ENCODE results near the gene GBGT1. TPM values are rescaled to one million over a fixed set of nuclear protein-coding genes. Genes with fewer than 3 reads are reported as not detected.
"Not testable (repeated sequence)": the region's sequence is repeated elsewhere in the genome, so short reads cannot be mapped to it uniquely, and the experiment has no call there.

GBGT1 gene
- 2.8 TPM for polyA plus RNA-seq (2013, experiment 1 of 2; ENCODE audit: insufficient read length)
- polyA plus RNA-seq (2013, experiment 2 of 2; ENCODE audit: insufficient read length) = 3.1 TPM

DNA sequence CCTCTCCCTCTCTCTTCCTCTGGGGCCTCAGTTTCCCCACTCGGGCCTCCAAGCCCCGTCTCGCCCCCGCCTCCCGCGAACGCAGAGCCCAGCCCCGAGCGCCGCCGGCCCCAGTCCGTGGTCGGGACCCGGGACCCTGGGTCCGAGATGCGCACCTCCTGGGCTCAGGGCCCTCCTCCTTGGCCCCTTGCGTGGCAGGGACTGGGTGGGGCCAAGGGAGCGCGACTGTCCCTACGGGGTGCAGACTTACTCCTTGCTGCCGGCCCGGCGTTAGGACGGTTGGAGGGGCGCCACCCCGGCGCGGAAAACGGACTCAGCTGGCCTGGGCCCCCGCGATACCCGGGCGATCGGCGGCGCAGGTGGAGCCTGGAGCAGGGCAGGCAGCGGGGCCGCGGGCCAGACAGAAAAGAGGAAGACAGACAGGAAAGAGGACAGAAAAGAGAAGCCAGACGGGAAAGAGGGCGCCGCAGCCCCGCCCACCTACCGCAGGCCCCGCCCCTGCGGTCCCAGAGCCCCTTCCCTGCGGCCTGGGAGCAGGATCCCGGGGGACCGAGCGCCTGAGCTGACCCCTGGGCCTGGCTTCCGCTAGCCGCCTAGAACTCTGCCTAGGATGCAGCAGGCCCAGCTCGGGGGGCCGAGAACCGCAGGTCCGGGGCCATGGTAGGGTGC is at the start of gene GBGT1:
TSS of gene GBGT1 (minus strand) at position 411 of the 669 bp plus-strand sequence. CDS start 1,502 bp downstream, outside the sequence.
- DNase-seq = peak; percentile 36

DNA sequence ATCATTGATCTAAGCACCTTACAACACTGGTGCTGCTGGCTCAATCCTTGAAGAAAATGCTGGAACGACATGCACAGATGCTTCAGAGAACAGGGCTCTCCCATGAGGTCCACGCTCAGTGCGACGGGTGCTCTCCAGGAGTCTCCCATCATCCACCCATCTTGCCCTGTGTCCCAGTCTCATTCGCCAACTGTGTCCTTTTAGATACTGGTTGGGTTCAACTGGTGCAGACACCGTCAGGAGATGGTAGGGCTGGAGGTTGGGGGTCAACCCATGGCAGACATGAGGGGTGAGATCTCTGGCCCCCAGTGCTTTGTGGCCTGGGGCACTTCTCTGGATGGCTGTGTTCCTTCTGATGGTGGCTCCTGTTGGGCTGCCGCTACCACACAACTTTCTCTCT is 46.9 kb upstream of the GBGT1 start:
- DNase-seq = no peak

GRCh38 chr9:133210202-133210532 is 46.5 kb upstream of the GBGT1 start:
- DNase-seq = no peak

DNA sequence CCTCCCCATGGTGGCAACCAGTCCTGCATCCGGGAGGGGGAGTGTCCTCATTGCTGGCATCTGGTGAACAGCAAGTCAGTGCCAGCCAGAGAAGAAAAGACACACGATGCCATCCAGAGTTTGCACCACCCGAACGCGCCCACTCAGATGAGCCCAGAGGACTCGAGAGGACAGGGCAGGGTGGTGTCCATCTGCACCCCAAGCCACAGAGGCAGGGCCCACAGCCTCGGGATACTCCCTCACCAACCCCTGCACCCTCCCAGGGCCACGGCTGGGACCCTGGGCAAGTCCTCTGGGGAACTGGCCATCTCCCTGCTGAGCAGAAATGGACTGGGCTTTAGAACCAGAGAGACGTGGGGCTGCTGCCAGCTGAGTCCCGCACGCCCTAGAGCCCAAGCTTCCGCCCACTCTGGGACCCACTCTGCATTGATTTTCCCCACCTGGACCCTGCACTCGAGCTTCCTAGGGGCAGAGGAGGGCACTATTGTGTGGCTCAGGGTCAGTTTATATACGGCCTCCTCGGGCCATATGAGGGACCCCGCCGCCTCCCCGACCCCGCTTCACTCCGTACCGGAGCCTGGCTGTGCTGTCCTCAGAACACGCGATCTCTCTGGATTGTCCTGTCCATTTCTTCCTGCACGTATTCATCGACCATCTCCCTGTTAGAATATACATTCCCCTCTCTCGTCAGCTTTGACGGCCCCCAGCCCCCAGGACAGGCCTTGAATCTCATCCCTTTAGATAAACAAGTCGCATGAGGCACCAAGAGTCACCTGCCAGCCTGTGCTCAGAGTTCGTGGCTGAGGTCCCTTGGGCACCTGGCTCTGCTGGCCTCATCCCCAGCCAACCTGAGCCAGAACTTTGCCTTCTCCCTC is 45.9 kb upstream of the GBGT1 start:
- DNase-seq = not testable (repeated sequence)

DNA sequence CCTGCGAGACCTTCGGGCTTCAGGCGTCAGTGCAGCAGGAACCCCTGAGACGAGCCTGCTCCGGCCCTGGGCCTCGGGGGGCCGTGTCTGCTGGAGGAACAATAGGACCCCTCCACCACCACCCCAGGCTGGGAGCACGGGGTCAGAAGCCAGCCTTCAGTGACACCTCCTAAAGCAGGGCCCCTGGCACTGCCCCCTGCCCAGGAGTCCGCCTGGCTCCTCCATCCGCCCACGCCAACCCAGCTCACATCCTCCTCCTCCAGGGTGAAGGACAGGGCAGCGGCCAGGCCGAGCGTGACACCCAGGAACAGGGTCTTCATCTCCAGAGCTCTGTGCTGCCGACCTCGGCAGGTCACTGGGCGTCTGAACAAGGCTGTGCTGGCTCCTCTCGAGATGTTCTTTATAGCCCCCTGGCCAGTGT is 45.2 kb upstream of the GBGT1 start, which contains the start of gene OBP2B:
TSS of gene OBP2B (minus strand) at position 371 of the 421 bp plus-strand sequence. CDS start at position 320, 51 bp downstream.
- DNase-seq = not testable (repeated sequence)

- not testable (repeated sequence) for DNase-seq
Observed at GRCh38 chr9:133208171-133208879, 44.6 kb upstream of the GBGT1 start.

DNA sequence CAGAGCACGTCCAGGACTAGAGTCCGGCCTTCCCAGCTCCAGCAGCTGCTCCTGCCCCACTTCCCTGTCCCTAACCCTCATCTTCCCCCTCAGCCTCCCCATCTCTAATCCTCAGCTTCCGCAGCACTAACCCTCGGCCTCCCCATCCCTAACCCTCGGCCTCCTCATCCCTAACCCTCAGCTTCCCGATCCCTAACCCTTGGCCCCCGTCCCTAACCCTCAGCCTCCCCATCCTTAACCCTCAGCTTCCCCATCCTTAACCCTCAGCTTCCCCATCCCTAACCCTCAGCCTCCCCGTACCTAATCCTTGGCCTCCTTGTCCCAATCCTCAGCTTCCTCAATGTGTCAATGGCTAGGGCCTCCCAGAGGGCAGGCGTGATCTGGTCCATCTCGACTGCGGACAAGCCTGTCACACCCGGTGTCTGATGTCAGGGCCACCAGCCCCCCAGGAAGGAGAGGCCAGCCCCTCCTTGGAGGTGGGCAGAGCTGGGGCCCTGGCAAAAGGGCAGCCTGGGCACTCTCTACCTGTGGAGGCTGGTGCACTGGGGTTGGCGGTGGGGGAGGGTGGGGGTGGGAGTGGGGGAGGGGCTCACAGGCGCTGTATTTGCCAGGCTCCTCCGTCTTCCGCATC is 43.9 kb upstream of the GBGT1 start:
- DNase-seq = no peak

- DNase-seq = no peak
Observed at GRCh38 chr9:133207021-133207531, 43.4 kb upstream of the GBGT1 start.

- DNase-seq = no peak
Observed at GRCh38 chr9:133205996-133206931, 42.5 kb upstream of the GBGT1 start.

- DNase-seq = not testable (repeated sequence)
Observed at GRCh38 chr9:133205481-133205887, 41.8 kb upstream of the GBGT1 start.

DNA sequence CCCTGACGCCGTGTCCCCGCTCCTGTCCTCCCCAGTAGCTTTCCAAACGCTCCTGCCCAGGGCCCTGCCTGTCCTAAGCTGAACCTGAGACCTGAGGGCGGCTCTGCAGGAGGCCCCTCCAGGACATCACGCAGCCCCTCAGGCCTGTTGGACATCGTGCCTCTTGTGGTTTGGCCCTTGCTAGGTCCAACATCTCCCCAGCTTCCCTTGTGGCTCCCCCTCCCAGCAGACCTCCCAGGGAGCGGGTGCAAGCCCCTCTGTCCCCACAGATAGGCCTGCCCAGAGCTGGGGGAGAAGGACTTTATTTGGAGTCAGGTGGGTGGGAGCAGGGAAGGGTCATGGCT is 41.3 kb upstream of the GBGT1 start:
- no peak for DNase-seq

DNA sequence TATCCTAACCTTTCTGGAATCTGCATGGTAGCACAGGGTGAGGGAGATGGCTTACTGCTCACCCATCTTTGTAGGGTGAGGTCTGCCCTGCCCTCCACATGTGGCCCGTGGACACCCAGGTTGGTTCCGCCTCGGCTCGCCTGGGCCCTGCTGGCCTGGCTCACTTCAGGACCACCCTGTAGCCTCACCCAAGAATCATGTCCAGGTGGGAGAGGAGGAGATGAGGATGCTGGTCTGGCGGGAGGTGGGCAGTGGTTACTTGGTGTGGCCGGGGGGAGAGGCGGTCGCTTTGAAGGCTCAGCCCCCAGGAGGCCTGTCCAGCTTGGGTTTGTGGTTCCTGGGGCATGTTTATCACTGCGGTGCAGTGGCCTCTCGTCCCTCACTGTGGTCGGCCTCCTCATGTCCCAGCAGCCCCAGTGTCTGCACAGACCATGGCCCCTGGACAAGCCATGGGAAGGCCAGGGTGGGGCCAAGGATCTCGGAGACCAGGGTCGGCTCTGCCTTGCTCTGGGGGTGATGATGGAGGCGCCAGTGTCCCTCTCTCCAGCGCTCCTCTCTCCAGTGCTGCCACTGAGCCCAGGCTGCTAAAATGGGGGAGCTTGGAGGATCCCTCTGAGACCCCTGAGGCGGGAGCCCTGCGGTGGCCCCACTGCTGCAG is 40.8 kb upstream of the GBGT1 start:
- DNase-seq = no peak

GRCh38 chr9:133203506-133204075 is 39.9 kb upstream of the GBGT1 start:
- no peak for DNase-seq

- DNase-seq = no peak
Observed at GRCh38 chr9:133202688-133203453, 39.2 kb upstream of the GBGT1 start.

DNA sequence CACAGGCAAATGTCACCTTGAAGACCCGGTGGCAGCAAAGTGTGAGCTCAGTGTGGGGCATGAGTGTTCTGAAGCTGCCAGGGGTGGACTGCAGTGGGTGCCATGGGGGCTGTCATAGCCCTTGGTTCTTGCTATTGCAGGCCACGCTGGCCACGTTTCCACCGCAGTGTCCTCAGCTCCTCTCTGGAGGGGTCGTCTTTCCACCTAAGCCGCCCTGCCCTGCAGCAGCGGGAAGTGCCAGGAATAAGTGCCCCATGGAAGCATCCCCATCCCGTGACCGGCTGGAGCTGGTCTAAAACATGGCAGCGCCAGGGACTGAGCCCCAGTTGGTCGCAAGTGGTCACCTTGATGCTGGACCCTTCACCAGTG is 38.4 kb upstream of the GBGT1 start:
- DNase-seq = no peak

DNA sequence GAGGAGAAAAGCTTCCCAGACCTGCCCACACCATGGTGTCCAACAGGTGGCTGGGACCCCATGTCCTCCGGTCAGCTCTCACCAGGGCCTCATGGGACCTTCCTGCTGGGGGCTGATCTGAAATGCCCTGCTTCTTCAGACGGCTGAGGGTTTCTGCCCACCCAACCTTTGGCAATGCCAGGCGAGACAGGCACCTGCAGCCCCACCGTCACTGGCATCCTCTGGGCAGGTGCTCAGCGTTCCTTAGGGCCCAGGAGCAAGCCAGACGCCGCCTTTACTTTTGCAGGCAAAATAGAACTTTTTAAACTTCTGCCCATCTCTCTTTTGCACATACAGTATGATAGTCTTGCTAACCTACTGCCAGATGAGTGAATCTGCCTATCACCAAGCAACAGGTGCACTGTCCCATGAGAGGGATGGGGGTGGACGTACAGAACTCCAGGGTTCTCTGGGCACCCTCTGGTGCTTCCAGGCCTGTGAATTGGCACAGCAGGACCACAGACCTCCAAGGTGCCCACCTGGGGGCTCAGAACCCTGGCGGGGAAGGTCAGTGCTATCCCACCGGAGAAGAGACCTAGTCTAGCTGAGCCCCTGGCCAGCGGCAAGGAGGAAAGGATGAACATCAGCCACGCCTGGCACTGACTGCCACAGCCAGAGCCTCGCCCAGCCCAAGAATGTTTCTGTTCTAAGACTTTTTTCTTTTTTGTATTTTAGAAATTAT is 37.9 kb upstream of the GBGT1 start:
- no peak for DNase-seq

- no peak for DNase-seq
Observed at GRCh38 chr9:133200631-133201030, 36.9 kb upstream of the GBGT1 start.

DNA sequence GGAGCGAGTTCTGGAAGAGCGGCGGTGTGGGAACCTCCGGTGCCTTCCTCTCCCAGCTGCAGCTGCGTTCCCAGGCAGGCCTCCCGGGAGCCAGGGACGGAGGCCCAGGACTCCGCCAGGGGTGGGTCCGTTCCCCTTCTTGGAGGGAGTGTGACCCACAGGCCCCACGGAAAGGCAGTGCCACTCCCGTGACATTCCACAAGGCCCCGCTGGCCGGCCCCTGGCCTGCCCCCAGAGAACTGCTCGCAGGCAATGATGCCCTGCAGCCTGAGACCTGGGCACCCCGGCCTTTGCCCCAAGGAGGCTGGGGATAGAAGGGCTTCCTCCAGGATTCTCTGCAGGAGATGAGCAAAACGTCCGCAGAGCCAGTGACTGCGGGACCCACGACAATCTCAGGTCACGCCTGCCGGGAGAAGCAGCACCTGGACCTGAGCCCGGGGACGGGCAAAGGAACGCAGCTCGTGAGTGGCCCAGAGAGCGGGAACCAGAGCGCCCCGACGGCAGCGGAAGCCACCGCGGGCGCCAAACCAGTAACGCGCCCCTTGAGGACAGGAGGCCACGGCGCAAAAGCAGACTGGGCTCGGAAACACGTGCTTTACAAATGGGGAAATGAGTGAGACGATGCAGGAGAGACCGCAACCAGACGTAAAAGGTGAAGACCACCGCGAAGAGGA is 36.1 kb upstream of the GBGT1 start:
- DNase-seq = peak; percentile 8

Data from fibroblast of skin of back (primary cell).